NCI-H1417 (cell line): ENCODE measurements around the gene LARGE2.
A peak's percentile ranks its signal among the peaks of the same experiment; 100 is the strongest.

Experiments used
- DNase-seq, 3 experiments: peaks; one replicate each; lab custom pipeline; 2025; lab: John Stamatoyannopoulos, UW

LARGE2 gene

GRCh38 chr11:45922425-45923082, at the start of gene LARGE2:
LARGE2 (plus strand) TSS chr11:45922656; CDS start chr11:45922883, 227 bp downstream.
- DNase-seq: peak; percentile 83 to 89 (median 87)

- no peak for DNase-seq
Measured at GRCh38 chr11:45876401-45876800, 46.1 kb upstream of the LARGE2 start.

- no peak for DNase-seq
Measured at GRCh38 chr11:45877221-45877620, 45.2 kb upstream of the LARGE2 start.

- no peak for DNase-seq
Measured at GRCh38 chr11:45877845-45878244, 44.6 kb upstream of the LARGE2 start.

GRCh38 chr11:45879803-45880686, 42.4 kb upstream of the LARGE2 start:
- DNase-seq: peak in 1 of 3 experiments; percentile 22

GRCh38 chr11:45880772-45881570, 41.5 kb upstream of the LARGE2 start:
- no peak for DNase-seq

GRCh38 chr11:45881708-45882368, 40.6 kb upstream of the LARGE2 start:
- DNase-seq: peak in 1 of 3 experiments; percentile 4

GRCh38 chr11:45884596-45885185, 37.8 kb upstream of the LARGE2 start:
- DNase-seq: no peak

- DNase-seq: peak; percentile 75 to 88 (median 86)
Measured at GRCh38 chr11:45885274-45885920, 37.1 kb upstream of the LARGE2 start, which contains the start of gene MAPK8IP1. MAPK8IP1 (plus strand) TSS chr11:45885651; CDS start chr11:45885821, 170 bp downstream.

GRCh38 chr11:45885921-45886721, 36.3 kb upstream of the LARGE2 start:
- DNase-seq: peak; percentile 10 to 64 (median 61)

GRCh38 chr11:45886816-45887520, 35.5 kb upstream of the LARGE2 start:
- DNase-seq: peak in 1 of 3 experiments; percentile 21

- no peak for DNase-seq
Measured at GRCh38 chr11:45887587-45887986, 34.9 kb upstream of the LARGE2 start.

- DNase-seq: no peak
Measured at GRCh38 chr11:45889555-45889954, 32.9 kb upstream of the LARGE2 start.

- no peak for DNase-seq
Measured at GRCh38 chr11:45889966-45890365, 32.5 kb upstream of the LARGE2 start.

GRCh38 chr11:45890886-45891550, 31.4 kb upstream of the LARGE2 start:
- no peak for DNase-seq

- DNase-seq: peak in 1 of 3 experiments; percentile 47
Measured at GRCh38 chr11:45892856-45893255, 29.6 kb upstream of the LARGE2 start.

GRCh38 chr11:45894555-45895247, 27.8 kb upstream of the LARGE2 start:
- no peak for DNase-seq
